Measurements from ENCODE around the gene MYL12A. TPM values are rescaled to one million over a fixed set of nuclear protein-coding genes. Genes with fewer than 3 reads are reported as not detected.

MYL12A gene
- total RNA-seq, 4 donors from 2014 or later = 297 to 460 (median 380) TPM

GRCh38 chr18:3265564-3266033, 18.0 kb downstream of the MYL12A start:
- intact Hi-C loops (cut with DNase I) = no loop called here
- TF ChIP-seq POLR2A (IDR thresholded peaks at IDR 0.05; ENCODE audit: low read depth) = no peak
- no peak for TF ChIP-seq CTCF (IDR thresholded peaks at IDR 0.05)
- Histone ChIP-seq H3K4me3 (no peak overlapping the region), H3K4me1 (peaks cover 66 to 83% (median 78%) of the 10 kb centered on the region in 4 donors), H3K9me3 (no peaks in the 10 kb centered on the region), H3K27me3 (no peaks in the 10 kb centered on the region), H3K27ac (replicated peaks in 1 of 4) (no peak overlapping the region), H3K36me3 (no peaks in the 10 kb centered on the region)
- 67% methylated on average over 3 of the region's 3 CpGs for WGBS
- no peak for DNase-seq (ENCODE audit: extremely low spot score)

GRCh38 chr18:3266062-3266608, 18.5 kb downstream of the MYL12A start:
- peaks cover 67 to 82% (median 74%) of the 10 kb centered on the region in 4 donors for H3K4me1 ChIP-seq
- 53% methylated on average over 3 of the region's 7 CpGs for WGBS
- H3K27ac ChIP-seq (replicated peaks in 1 of 4) = no peak overlapping the region

DNA sequence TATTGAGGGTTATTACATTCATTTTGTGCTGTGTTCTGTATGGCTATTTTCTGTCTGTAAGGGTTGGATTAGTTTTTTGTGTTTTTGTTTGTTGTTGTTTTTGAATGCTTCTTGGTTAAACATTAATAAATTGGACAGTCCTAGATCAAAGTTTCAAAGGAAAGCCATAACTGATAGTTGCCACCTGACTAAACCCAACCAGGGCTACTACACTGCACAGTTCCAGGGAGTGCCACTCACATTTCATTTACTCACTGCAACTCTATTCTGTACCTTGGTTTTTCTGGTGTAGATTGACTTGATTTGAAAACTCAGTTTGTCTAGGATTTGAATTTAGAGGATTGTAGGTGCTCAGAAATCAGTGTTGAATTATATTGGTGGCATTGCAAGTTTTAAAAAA, 20.7 kb downstream of the MYL12A start:
- Histone ChIP-seq H3K27me3 (no peaks in the 10 kb centered on the region), H3K27ac (replicated peaks in 1 of 4) (no peak overlapping the region), H3K9me3 (no peaks in the 10 kb centered on the region), H3K4me3 (no peak overlapping the region), H3K36me3 (peaks cover 0 to 6% (median 6%) of the 10 kb centered on the region in 4 donors), H3K4me1 (peaks cover 71 to 85% (median 78%) of the 10 kb centered on the region in 4 donors)
- intact Hi-C loops (cut with DNase I) = no loop called here
- no peak for DNase-seq (ENCODE audit: extremely low spot score)
- TF ChIP-seq CTCF (IDR thresholded peaks at IDR 0.05) (no peak), POLR2A (IDR thresholded peaks at IDR 0.05; ENCODE audit: low read depth) (no peak), POLR2AphosphoS5 (IDR thresholded peaks at IDR 0.05) (no peak), EP300 (IDR thresholded peaks at IDR 0.05) (no peak)

More at GRCh38 chr18:3266062-3266608, 18.5 kb downstream of the MYL12A start:
- DNase-seq (ENCODE audit: extremely low spot score) = no peak
- intact Hi-C loops (cut with DNase I) = no loop called here
- no peak for TF ChIP-seq POLR2A (IDR thresholded peaks at IDR 0.05; ENCODE audit: low read depth)
- TF ChIP-seq POLR2AphosphoS5 (IDR thresholded peaks at IDR 0.05) = no peak
- no peak for TF ChIP-seq EP300 (IDR thresholded peaks at IDR 0.05)
- TF ChIP-seq CTCF (IDR thresholded peaks at IDR 0.05) = no peak
- Histone ChIP-seq H3K9me3 (no peaks in the 10 kb centered on the region), H3K4me3 (no peak overlapping the region), H3K36me3 (no peaks in the 10 kb centered on the region), H3K27me3 (no peaks in the 10 kb centered on the region)

GRCh38 chr18:3269241-3269913, 21.8 kb downstream of the MYL12A start:
- H3K36me3 ChIP-seq = peaks cover 0 to 17% (median 14%) of the 10 kb centered on the region in 4 donors
- H3K27ac ChIP-seq (replicated peaks in 1 of 4) = no peak overlapping the region
- 69% methylated on average over 4 of the region's 4 CpGs for WGBS
- H3K4me3 ChIP-seq = no peak overlapping the region
- H3K27me3 ChIP-seq = no peaks in the 10 kb centered on the region
- DNase-seq (ENCODE audit: extremely low spot score) = no peak
- H3K4me1 ChIP-seq = peaks cover 63 to 74% (median 68%) of the 10 kb centered on the region in 4 donors
- no peaks in the 10 kb centered on the region for H3K9me3 ChIP-seq
- no peak for TF ChIP-seq EP300 (IDR thresholded peaks at IDR 0.05)
- TF ChIP-seq POLR2A (IDR thresholded peaks at IDR 0.05; ENCODE audit: low read depth) = no peak
- TF ChIP-seq CTCF (IDR thresholded peaks at IDR 0.05) = no peak
- no peak for TF ChIP-seq POLR2AphosphoS5 (IDR thresholded peaks at IDR 0.05)
- intact Hi-C loops (cut with DNase I) = no loop called here
